Activated B cell treated with CpG ODN at 0.5 μM for 24 hours (primary cell): ENCODE measurements around the gene CADM3. TPM values are rescaled to one million over a fixed set of nuclear protein-coding genes. Genes with fewer than 3 reads are reported as not detected.

Experiments
- ATAC-seq: fragments of 200-7000 bp; cut with Tn5 transposase; one replicate; pipeline ENCODE4 v1.10.0; 2021; ENCODE audit warnings: low read depth, mild to moderate bottlenecking, moderate library complexity
- CTCF ChIA-PET: fragments of 350-600 bp; sonication (Branson Sonifier 250); formaldehyde crosslinking; loops from one replicate; lab custom pipeline; 2021; ENCODE audit warnings: antibody characterized with exemption; lab: Charles Lee
- POLR2A ChIA-PET: fragments of 350-600 bp; sonication (Branson Sonifier 250); formaldehyde crosslinking; loops from one replicate; lab custom pipeline; 2021; ENCODE audit warnings: antibody characterized with exemption; lab: Charles Lee
- DNase-seq: peaks from one replicate; pipeline ENCODE4 v3.0.0; 2022
- H3K27ac Mint-ChIP-seq: one replicate; pipeline ENCODE4 v1.8.0; 2020; ENCODE audit warnings: mixed read lengths
- H3K27me3 Mint-ChIP-seq: one replicate; pipeline ENCODE4 v1.8.0; 2021; ENCODE audit warnings: mixed read lengths
- H3K36me3 Mint-ChIP-seq: one replicate; pipeline ENCODE4 v1.8.0; 2021; ENCODE audit warnings: low read depth, mixed read lengths
- H3K4me1 Mint-ChIP-seq: one replicate; pipeline ENCODE4 v1.8.0; 2021; ENCODE audit warnings: mixed read lengths
- H3K4me3 Mint-ChIP-seq: one replicate; pipeline ENCODE4 v1.8.0; 2020; ENCODE audit warnings: mild to moderate bottlenecking, mixed read lengths
- H3K9me3 Mint-ChIP-seq: one replicate; pipeline ENCODE4 v1.8.0; 2020; ENCODE audit warnings: mixed read lengths
- intact Hi-C: fragments of 100-400 bp; cut with micrococcal nuclease; formaldehyde crosslinking; loops from one replicate; pipeline ENCODE4 v1.15.1; 2024
- total RNA-seq: library from RNA; stranded (reverse); gene quantifications from 2 replicates; pipeline ENCODE4 v1.2.3, GENCODE V29; 2022
- TF ChIP-seq, protein P1 (sequence below): fragments of 200-600 bp; IDR thresholded peaks from one replicate; pipeline ENCODE4 v1.8.0; 2022; ENCODE audit warnings: antibody characterized with exemption, mild to moderate bottlenecking

Gene CADM3
- total RNA-seq, 1 donor from 2014 or later, result 0.84 TPM

- H3K4me3 Mint-ChIP-seq, result no peak overlapping the region
- TF ChIP-seq, protein P1, sequence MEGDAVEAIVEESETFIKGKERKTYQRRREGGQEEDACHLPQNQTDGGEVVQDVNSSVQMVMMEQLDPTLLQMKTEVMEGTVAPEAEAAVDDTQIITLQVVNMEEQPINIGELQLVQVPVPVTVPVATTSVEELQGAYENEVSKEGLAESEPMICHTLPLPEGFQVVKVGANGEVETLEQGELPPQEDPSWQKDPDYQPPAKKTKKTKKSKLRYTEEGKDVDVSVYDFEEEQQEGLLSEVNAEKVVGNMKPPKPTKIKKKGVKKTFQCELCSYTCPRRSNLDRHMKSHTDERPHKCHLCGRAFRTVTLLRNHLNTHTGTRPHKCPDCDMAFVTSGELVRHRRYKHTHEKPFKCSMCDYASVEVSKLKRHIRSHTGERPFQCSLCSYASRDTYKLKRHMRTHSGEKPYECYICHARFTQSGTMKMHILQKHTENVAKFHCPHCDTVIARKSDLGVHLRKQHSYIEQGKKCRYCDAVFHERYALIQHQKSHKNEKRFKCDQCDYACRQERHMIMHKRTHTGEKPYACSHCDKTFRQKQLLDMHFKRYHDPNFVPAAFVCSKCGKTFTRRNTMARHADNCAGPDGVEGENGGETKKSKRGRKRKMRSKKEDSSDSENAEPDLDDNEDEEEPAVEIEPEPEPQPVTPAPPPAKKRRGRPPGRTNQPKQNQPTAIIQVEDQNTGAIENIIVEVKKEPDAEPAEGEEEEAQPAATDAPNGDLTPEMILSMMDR, result no peak
- H3K27me3 Mint-ChIP-seq, result no peaks in the 10 kb centered on the region
- no peak for DNase-seq
- no peak for ATAC-seq
- H3K9me3 Mint-ChIP-seq, result no peaks in the 10 kb centered on the region
- H3K36me3 Mint-ChIP-seq, result no peaks in the 10 kb centered on the region
- CTCF ChIA-PET, result no interaction called here
- H3K4me1 Mint-ChIP-seq, result no peaks in the 10 kb centered on the region
- no peak overlapping the region for H3K27ac Mint-ChIP-seq
- intact Hi-C loops, result no loop called here
- POLR2A ChIA-PET, result no interaction called here
Observed at GRCh38 chr1:159141584-159142390, 29.6 kb upstream of the CADM3 start.

- DNase-seq (no peak), ATAC-seq (no peak)
- intact Hi-C loops, result no loop called here
- no peaks in the 10 kb centered on the region for H3K4me1 Mint-ChIP-seq
- H3K36me3 Mint-ChIP-seq, result no peaks in the 10 kb centered on the region
- H3K27me3 Mint-ChIP-seq, result no peaks in the 10 kb centered on the region
- no peak overlapping the region for H3K4me3 Mint-ChIP-seq
- no peaks in the 10 kb centered on the region for H3K9me3 Mint-ChIP-seq
- ChIA-PET POLR2A (no interaction called here), CTCF (interaction anchor here (0.6 kb wide), 1 partner anchor 10 kb away, joined by 3 read pairs; no protein-coding TSS in a partner anchor)
- TF ChIP-seq, protein P1, result no peak
- H3K27ac Mint-ChIP-seq, result no peak overlapping the region
Observed at GRCh38 chr1:159142391-159142663, 29.1 kb upstream of the CADM3 start.

DNA sequence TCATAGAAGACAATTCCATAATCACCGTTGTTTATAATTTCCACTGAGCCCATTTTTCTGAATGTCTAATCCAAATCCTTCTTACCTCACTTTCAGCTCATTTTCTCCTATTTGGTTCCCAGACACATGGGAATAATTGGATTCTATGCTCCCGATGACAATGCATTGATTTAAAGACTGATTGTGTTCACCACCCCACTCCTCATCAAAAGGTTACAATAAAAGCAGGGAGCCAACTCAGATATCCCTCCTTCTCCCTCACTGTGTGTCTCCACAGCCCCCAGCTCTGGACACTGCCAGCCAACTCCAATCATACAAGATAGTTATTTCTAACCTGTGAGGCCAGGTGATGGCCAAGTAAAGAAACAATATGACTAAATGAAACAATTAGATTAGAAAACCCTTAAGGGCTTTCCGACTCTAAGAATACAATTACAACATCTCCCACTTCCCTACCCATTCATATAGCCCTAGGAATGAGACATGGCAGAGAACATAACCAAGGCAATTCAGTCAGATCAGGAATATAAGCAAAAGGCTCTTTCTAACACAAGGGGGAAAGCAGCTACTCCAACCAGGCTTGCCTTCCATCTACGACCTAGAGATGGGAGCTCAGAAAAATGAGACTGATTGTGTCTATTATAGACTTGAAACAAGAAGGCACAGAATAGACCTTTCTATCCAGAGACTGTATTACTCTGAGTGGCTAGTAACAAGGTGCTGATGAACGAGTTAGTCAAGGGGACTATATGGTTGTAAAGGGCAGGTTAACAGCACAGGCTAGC is 28.5 kb upstream of the CADM3 start:
- no peaks in the 10 kb centered on the region for H3K36me3 Mint-ChIP-seq
- intact Hi-C loops, result no loop called here
- H3K9me3 Mint-ChIP-seq, result no peaks in the 10 kb centered on the region
- H3K27ac Mint-ChIP-seq, result no peak overlapping the region
- no peak for DNase-seq
- H3K27me3 Mint-ChIP-seq, result no peaks in the 10 kb centered on the region
- no peaks in the 10 kb centered on the region for H3K4me1 Mint-ChIP-seq
- ATAC-seq, result no peak
- TF ChIP-seq, protein P1, result no peak
- ChIA-PET POLR2A (interaction anchor here (0.5 kb wide), 1 partner anchor 73 kb away, joined by 3 read pairs; no protein-coding TSS in a partner anchor), CTCF (interaction anchor here (0.6 kb wide), 1 partner anchor 11 kb away, joined by 3 read pairs; no protein-coding TSS in a partner anchor)
- no peak overlapping the region for H3K4me3 Mint-ChIP-seq

- intact Hi-C loops, result no loop called here
- CTCF ChIA-PET, result no interaction called here
- H3K9me3 Mint-ChIP-seq, result no peaks in the 10 kb centered on the region
Observed at GRCh38 chr1:159144571-159144970, 26.8 kb upstream of the CADM3 start.

More at GRCh38 chr1:159144571-159144970, 26.8 kb upstream of the CADM3 start:
- Mint-ChIP-seq H3K4me3 (no peak overlapping the region), H3K4me1 (no peaks in the 10 kb centered on the region), H3K36me3 (no peaks in the 10 kb centered on the region), H3K27ac (no peak overlapping the region), H3K27me3 (no peaks in the 10 kb centered on the region)
- POLR2A ChIA-PET, result no interaction called here
- DNase-seq (no peak), ATAC-seq (no peak)
- TF ChIP-seq, protein P1, result no peak
